HG02870 (cell line): ENCODE data around the gene EHD4.

ENCODE experiments used
- ATAC-seq: cut with Tn5 transposase; IDR thresholded peaks from one replicate; pipeline ENCODE4 v1.9.1; 2021; ENCODE audit warnings: mild to moderate bottlenecking, moderate library complexity; ENCODE audit not compliant: unreplicated experiment

Gene EHD4

GRCh38 chr15:41899854-41900442 is 72.4 kb downstream of the EHD4 start:
- no peak for ATAC-seq

DNA sequence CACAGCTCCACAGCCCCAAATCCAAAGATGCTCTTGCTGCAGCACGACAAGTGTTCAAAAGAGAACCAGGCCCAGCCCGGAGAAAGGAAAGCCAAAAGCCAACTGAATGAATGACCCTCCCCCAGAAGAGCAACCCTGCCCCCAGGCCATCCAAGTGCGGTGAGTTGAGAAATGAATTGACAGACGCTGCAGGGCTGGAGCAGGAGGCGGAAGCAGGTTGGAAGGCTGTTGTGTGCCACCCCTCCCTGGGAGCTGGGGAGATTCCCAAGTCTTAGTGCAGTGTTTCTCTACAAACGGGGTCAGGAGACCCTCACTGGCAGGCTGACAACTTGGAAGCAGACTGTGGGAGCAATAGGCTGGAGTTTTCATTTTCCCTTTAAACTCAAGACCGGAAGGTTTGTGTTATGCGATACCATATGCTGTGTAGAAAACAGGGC is 75.0 kb downstream of the EHD4 start:
- ATAC-seq = no peak

GRCh38 chr15:41896566-41896965 is 75.8 kb downstream of the EHD4 start:
- no peak for ATAC-seq

- no peak for ATAC-seq
Measured at GRCh38 chr15:41895957-41896356, 76.4 kb downstream of the EHD4 start.

DNA sequence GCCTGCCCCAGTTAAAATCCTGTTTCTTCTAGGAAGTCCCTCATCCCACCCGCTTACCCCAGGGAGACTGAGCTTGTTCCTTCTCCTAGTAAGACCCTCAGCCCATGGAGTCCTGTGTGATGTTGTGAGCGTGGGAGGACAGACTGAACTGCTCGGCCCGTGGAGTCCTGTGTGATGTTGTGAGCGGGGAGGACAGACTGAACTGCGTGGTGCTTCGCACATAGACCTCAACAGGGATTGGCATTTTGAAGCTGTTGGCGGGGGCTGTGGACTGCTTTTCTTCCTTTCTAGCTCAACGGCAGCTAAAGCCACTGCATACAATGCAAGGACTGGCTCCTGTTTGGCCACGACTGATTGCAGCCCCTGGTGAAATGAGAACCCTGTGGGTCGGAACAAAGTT is 76.9 kb downstream of the EHD4 start:
- no peak for ATAC-seq

DNA sequence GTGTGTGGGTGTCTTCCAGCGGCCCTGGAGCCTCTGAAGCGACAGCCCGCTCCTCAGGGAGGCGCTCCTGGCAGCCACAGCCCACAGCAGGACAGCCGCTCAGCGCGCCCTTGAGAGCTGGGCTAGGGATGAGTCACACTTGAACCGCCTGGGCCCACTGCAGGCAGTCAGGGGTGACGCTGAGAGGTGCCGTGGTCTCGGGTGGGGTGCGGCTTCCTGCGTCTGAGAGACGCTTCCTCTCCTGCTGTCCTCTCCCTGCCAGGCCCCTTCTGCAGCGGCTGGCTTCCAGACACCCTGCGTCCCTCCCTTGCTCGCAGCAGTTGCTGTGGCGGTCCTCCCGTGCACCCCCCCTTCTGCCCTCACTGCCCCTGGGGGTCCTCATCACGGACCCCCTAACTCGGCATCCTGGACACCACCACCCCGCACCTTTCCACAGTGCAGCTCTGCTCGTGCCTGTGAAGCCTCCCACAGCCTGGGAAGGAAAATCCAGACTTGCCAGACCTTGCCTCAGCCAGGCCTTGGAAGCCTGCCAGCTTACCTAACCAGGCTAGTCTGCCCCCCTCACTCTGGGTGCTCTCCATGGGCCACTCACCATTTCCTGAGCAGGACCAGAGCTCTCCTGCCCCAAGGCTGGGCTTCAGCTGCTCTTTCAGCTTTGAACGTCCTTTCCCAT is 77.4 kb downstream of the EHD4 start:
- peak; percentile 88 for ATAC-seq

GRCh38 chr15:41894251-41894790 is 78.0 kb downstream of the EHD4 start:
- ATAC-seq = peak; percentile 4

DNA sequence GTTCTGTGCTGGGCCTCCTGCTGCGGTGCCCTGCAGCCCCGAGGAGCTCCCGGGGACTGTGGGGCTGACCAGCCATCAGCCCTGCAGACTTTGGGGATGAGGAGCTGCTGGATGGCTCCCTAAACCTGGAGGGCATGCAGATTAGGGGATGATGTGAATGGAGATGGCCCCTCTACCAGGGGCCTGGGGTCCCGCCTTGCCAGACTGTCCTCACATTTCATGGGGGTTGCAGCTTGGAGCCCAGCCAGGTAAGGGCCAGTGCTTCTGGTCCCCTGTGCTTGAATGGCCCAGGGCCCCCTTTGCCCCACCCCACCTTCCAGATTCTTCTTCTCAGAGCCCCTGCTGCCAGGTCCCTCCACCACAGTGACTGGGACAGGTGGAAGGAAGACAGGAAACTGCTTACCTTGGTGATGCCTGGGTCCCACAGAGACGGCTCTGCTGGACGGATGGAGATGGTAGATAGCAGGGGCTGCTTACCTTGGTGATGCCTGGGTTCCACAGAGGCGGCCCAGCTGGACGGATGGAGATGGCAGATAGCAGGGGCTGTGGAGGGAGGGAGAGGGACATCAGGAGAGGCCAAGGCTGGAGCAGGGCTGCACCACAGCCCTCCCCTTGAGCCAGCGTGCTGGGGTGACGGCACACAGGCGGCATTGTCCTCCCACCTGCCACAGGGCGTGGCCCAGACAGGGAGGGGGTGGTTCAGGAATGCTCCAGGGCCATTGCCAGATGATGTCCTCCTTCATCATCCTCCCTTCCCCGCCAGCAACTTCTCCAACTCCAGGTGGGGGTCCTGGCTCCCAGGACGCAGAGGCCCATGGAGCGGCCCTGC is 78.7 kb downstream of the EHD4 start, which contains the start of gene SPTBN5:
SPTBN5 (minus strand) TSS at position 632 of the 829 bp plus-strand sequence; CDS start at position 76, 556 bp downstream.
- no peak for ATAC-seq

- no peak for ATAC-seq
Measured at GRCh38 chr15:41892621-41893421, 79.5 kb downstream of the EHD4 start.

DNA sequence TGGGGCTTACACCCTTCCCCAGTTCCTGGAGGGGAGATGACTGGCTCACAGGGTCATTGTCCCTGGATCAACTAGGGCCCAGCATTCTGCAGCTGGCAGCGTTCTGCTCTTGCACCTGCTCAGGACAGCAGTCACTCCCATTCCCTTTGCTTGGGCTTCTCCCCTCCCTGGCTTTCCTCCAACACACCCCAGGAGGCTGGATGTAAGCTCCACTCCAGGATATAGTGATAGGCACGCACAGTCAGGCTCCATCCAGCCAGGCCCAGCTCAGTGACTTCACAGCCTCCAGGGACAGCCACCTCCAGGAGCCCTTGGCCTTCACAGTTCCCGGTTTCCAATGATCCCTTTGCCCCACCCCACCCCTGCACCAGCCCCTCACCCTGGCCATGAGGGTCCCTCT is 80.4 kb downstream of the EHD4 start:
- no peak for ATAC-seq

DNA sequence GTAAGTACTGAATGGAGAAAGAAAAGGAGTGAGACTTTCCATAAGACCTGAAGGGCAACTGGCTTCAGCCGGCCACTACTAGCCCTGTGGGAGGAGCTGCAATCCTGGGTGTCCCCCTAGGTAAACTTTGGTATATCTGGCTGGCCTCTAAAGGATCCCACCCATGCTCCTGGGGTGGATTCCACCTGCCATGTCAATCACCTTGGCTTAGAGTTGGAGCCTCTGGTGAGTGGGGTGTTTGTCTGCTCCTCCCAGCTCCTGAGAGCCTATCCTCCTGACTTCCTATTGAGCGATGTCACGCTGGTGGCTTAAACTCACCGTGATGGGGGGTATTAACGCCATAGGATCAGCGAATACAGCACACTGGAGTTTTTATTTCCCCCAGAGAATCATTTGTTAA is 81.1 kb downstream of the EHD4 start:
- ATAC-seq = no peak

DNA sequence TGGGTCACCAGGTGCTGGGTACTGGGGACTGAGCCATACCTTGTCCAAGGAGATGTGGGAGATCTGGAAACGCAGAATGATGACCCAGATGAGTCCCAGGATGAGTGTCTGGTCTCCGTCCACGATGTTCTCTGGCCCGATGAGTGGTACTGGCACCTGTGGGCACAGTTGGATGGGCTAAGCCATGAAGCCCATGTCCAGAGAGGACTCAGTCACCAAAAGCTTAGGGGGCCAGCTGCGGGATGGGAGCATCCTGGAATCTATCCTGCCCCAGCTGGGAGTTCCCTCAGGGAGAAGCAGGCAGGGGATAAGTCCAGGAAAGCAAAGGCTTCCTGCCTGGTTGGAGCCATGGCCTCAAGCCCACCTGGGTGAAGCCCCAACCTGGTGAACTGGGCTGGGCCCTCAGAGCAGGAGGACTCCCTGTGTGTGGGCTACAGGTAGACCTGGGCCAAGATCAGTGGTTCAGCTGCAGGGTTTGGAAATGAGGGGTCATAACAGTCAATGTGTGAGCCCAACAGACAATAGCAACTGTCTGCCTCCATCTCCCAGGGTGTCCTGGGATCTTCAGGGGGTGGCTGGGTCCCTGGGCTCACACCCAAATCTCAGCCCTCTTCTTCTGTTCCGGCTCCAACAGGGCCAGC is 82.2 kb downstream of the EHD4 start:
- ATAC-seq = no peak

GRCh38 chr15:41888662-41889253 is 83.6 kb downstream of the EHD4 start:
- ATAC-seq = no peak

- no peak for ATAC-seq
Measured at GRCh38 chr15:41887893-41888292, 84.5 kb downstream of the EHD4 start.

DNA sequence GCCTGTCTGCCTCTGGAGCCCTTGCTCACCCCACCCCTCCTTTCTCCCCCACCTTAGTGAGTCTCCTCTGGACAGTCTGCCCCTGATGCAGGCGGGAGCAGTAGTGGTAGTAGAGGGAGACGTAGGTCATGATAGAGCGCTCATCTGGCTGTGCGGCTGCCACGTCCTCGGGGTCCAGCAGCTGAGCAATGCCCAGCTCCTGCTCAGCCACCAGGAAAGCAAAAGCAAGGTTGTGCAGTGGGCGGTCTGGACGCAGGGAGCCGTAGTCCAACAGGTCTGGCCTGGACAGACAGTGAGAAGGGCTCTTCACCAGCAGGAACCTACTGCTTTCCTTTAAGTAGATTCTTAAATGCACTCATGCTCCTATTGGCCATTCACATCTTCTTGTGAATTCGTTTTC is 85.2 kb downstream of the EHD4 start:
- ATAC-seq = no peak

DNA sequence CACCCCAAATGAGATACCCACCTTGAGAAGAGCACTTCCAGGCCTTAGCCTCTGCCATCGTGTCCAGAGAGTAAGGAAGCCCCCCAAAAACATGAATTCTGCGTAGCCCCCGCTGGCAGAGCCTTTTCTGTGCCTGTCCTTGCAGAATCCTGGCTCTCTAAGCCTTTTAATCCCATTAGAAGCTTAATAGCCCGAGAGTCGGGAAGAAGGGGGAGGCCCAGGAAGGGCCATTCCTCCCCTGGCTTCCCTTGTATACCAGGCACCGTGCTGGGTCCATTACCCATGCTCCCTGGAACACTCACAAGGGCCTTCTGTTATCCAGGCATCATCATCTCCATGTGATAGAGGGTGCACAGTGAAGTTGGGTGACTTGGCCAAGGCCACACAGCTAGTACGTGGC is 85.6 kb downstream of the EHD4 start:
- ATAC-seq = no peak

DNA sequence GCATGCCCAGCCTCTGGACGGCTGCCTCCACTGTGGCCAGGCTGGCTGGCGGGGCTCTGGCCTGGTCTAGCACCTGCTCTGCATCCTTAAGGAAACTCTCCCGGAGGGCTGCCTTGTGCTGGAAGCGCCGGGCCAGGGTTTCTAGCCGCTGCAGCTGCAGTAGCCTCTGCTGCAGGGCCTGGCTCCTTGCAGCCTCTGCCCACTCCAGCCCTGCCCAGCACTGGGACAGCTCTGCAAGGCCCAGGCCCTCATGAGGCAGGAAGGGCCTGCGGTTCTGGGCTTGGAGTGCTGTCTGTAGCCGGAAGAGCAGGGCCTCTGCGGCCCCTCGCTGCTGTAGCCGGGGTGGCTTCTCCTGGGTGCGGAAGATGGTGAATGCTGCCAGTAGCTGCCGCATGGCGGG is 86.5 kb downstream of the EHD4 start:
- no peak for ATAC-seq

- ATAC-seq = no peak
Measured at GRCh38 chr15:41885321-41885720, 87.0 kb downstream of the EHD4 start.

DNA sequence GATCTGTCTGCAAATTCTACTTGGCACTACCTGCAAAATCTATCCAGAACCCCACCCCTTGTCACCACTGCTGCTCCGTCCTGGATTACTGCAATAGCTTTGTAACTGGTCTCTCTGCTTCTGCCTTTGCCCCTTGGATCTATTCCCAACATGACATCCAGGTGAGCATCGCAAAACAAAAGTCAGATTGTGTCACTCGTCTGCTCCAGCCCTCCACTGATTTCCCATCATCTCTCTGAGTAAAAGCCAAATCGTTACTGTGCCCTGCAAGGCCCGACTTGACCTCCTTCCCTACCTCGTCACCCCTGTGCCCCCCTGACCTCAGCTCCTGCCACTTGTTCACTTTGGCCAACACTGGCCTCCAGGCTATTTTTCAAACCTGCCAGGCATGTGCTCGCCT is 87.9 kb downstream of the EHD4 start:
- ATAC-seq = no peak

- no peak for ATAC-seq
Measured at GRCh38 chr15:41883484-41883825, 88.9 kb downstream of the EHD4 start.
